ENCODE data around the gene ANKH. TPM values are rescaled to one million over a fixed set of nuclear protein-coding genes. Genes with fewer than 3 reads are reported as not detected.

The ANKH gene
- total RNA-seq, 4 donors from 2014 or later, result 18.1 to 44.5 (median 30.5) TPM

GRCh38 chr5:14699159-14699558 lies 172.4 kb downstream of the ANKH start:
- TF ChIP-seq CTCF (IDR thresholded peaks at IDR 0.05; ENCODE audit: low read depth), result no peak

DNA sequence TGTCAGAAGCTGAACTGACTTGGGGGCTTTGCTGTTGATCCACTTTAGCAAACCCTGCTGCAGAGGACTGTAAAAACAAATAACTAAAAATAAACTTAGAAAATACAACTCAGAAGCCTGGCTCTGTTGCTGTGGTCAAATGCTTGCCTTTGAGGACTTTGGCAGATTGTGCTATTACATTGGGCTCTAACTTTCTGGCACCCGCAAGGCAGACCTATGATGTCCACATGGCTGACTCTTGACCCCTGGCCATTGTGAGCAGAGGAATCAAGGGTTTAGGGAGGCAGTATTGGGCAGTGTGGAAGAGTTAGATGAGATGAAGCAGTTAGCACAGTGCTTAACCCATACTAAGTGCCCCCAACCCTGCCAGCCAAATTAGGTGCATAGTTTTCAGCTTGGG lies 173.1 kb downstream of the ANKH start:
- no peak for TF ChIP-seq CTCF (IDR thresholded peaks at IDR 0.05; ENCODE audit: low read depth)

DNA sequence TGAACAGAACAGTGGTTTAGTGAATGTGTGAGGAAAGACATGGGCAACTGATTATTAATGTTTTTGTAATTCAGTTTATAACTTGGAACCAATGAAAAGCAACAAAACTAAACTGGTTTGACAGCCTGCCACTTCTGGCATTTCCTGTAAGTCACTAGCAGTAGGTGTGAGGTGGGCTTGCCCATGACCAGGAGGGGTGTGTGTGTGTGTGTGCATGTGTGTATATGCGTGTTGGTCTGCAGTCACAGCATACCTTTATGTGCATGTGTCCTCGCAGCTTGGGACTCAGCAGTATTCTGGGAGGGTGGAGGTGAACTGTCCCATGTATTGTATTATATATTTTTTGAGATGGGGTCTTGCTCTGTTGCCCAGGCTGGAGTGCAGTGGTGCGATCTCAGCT lies 174.7 kb downstream of the ANKH start:
- TF ChIP-seq CTCF (IDR thresholded peaks at IDR 0.05; ENCODE audit: low read depth), result no peak

DNA sequence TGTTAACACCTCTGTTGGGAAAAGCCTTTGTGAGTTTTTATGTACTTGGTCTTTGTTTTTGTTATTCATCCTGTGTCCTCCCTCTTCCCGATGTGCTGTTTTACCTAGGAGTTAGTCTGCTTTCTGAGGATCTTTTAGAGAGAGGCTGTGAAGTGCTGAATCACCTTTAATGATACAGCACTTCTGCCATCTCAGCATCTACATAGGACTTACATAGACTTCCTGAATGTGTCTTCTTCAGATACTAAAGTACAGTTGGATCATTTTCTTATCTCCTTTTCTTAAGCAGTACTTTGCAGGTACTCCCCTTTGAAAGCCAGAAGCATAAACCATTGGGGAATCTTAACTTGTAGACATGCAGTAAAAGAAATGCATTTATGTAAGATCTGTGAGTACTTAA lies 175.5 kb downstream of the ANKH start:
- TF ChIP-seq CTCF (IDR thresholded peaks at IDR 0.05; ENCODE audit: low read depth), result no peak

GRCh38 chr5:14695152-14695551 lies 176.4 kb downstream of the ANKH start:
- TF ChIP-seq CTCF (IDR thresholded peaks at IDR 0.05; ENCODE audit: low read depth), result no peak

DNA sequence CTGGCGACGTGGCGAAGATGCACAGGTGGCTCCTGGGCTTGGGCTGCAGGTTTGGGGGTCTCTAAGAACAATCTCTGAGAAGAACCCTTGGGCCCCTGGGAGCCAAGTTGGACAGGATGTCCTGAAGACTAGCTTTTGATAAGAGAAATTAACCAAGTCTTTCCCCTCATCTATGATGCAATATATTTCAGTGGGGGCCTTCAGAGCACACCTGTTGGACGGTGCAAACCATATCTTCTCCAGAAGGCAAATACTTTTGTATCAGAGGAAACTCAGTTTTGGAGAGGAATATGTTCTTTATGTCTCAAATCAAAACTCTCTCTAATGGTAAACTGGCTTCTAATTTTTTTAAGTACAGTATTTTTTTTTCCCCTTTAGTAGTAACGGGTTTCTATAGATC lies 178.5 kb downstream of the ANKH start:
- no peak for TF ChIP-seq CTCF (IDR thresholded peaks at IDR 0.05; ENCODE audit: low read depth)

DNA sequence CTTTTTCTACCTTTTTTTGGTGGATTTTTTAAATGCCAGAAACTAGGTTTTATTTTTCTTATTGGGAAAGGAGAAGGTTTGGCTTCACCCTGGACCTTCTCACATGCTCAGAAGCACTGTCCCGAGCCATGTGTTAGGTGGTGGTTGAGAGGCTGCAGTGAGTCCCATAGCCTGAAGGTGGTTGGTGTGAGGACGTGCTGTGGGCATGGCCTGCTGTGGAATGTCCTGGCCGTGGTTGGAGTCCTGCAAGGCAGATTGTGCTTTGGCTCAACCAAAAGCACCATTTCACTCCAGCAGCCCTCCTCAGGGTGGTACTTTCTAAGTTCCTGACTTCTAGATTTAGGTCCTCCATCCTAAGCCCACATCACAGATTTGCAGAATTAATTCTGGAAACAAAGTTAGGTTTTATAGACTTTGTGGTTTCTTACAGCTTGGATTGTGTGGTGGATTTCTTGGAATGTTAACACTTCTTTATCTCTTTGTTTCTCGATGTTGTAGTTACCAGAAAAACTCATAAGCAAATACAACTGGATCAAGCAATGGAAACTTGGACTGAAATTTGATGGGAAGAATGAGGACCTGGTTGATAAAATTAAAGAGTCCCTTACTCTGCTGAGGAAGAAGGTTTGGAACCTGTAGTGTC lies 184.4 kb downstream of the ANKH start:
- no peak for TF ChIP-seq CTCF (IDR thresholded peaks at IDR 0.05; ENCODE audit: low read depth)
